Measurements from ENCODE around the gene TNFRSF11A. TPM values are rescaled to one million over a fixed set of nuclear protein-coding genes. Genes with fewer than 3 reads are reported as not detected.

TNFRSF11A gene
- total RNA-seq, 1 experiment from 2014 or later = 6.3 TPM

GRCh38 chr18:62418258-62418657, 93.1 kb downstream of the TNFRSF11A start:
- no peak overlapping the region for H3K27ac ChIP-seq
- no TSS peak for BruUV-seq (replicated peaks)
- no peaks in the 10 kb centered on the region for H3K36me3 ChIP-seq (ENCODE audit: low read depth)
- no peak overlapping the region for H3K4me3 ChIP-seq
- H3K27me3 ChIP-seq (ENCODE audit: insufficient read depth, low read depth) = no peaks in the 10 kb centered on the region
- TF ChIP-seq EZH2 (IDR thresholded peaks at IDR 0.05; ENCODE audit: low read depth) = no peak
- TF ChIP-seq, protein P1, sequence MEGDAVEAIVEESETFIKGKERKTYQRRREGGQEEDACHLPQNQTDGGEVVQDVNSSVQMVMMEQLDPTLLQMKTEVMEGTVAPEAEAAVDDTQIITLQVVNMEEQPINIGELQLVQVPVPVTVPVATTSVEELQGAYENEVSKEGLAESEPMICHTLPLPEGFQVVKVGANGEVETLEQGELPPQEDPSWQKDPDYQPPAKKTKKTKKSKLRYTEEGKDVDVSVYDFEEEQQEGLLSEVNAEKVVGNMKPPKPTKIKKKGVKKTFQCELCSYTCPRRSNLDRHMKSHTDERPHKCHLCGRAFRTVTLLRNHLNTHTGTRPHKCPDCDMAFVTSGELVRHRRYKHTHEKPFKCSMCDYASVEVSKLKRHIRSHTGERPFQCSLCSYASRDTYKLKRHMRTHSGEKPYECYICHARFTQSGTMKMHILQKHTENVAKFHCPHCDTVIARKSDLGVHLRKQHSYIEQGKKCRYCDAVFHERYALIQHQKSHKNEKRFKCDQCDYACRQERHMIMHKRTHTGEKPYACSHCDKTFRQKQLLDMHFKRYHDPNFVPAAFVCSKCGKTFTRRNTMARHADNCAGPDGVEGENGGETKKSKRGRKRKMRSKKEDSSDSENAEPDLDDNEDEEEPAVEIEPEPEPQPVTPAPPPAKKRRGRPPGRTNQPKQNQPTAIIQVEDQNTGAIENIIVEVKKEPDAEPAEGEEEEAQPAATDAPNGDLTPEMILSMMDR (conservative IDR thresholded peaks at IDR 0.05) = no peak
- peaks cover 13% of the 10 kb centered on the region; the same call in 1 of the 2 replicates for H3F3A ChIP-seq (ENCODE audit: insufficient read depth, low read depth)
- H4K20me1 ChIP-seq (ENCODE audit: insufficient read depth) = no peaks in the 10 kb centered on the region
- no peaks in the 10 kb centered on the region for H3K79me2 ChIP-seq (ENCODE audit: low read depth)
- H3K4me2 ChIP-seq = no peak overlapping the region
- H2AFZ ChIP-seq = no peak overlapping the region
- POLR2A ChIA-PET (ENCODE audit: unreplicated experiment) = no interaction called here
- no peaks in the 10 kb centered on the region for H3K9me2 ChIP-seq (ENCODE audit: insufficient read depth)
- intact Hi-C loops (cut with micrococcal nuclease; ENCODE audit: unreplicated experiment) = no loop called here
- no peaks in the 10 kb centered on the region for H3K9me3 ChIP-seq (ENCODE audit: insufficient read depth, low read depth)
- CTCF ChIA-PET = no interaction called here
- peaks cover 18% of the 10 kb centered on the region for H3K4me1 ChIP-seq (replicated peaks; ENCODE audit: insufficient read depth)
- DNase-seq = no peak

DNA sequence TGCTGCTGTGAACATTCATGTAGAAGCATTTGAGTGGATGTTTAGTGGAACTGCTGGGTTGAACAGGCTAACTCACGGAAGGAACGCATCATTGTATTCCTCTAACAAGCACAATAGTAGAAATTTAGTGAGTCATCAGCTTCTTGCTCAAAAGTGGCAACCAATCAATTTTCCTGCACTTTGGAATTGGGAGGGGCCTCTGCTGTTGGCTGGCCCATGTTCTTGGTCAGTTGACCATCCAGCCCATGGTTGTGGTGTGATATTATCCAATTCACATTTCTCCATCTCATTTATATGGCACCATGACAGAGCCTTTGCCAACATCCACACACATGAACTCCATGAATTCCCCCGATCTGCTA, 95.0 kb downstream of the TNFRSF11A start:
- H2AFZ ChIP-seq = peak overlapping the region; percentile 81; the same call in 1 of the 2 replicates
- CTCF ChIA-PET = interaction anchor here (1.0 to 1.2 kb wide), 2 partner anchors 17 to 95 kb away, joined by 3 to 4 read pairs; partner anchors contain the start of gene TNFRSF11A
- no peaks in the 10 kb centered on the region for H3K9me3 ChIP-seq (ENCODE audit: insufficient read depth, low read depth)
- H3K27me3 ChIP-seq (ENCODE audit: insufficient read depth, low read depth) = no peaks in the 10 kb centered on the region
- POLR2A ChIA-PET (ENCODE audit: unreplicated experiment) = interaction anchor here (0.6 kb wide), 3 partner anchors 87 to 551 kb away, joined by 3 to 4 read pairs (median 4); no protein-coding TSS in a partner anchor
- intact Hi-C loops (cut with micrococcal nuclease; ENCODE audit: unreplicated experiment) = loop anchor here (2.0 kb wide), 1 partner anchor 91 kb away; no protein-coding TSS in a partner anchor
- no peak for DNase-seq
- peak overlapping the region; percentile 34; the same call in 1 of the 2 replicates for H3K4me3 ChIP-seq
- H3K4me2 ChIP-seq = peak overlapping the region; percentile 70
- H3K79me2 ChIP-seq (ENCODE audit: low read depth) = no peaks in the 10 kb centered on the region
- TF ChIP-seq, protein P1 (conservative IDR thresholded peaks at IDR 0.05) = no peak
- BruUV-seq (replicated peaks) = TSS peak; percentile 72
- peaks cover 13% of the 10 kb centered on the region; the same call in 1 of the 2 replicates for H3F3A ChIP-seq (ENCODE audit: insufficient read depth, low read depth)
- H3K9me2 ChIP-seq (ENCODE audit: insufficient read depth) = no peaks in the 10 kb centered on the region
- H3K27ac ChIP-seq = peak overlapping the region; percentile 82
- peaks cover 21% of the 10 kb centered on the region for H3K4me1 ChIP-seq (replicated peaks; ENCODE audit: insufficient read depth)
- no peaks in the 10 kb centered on the region for H3K36me3 ChIP-seq (ENCODE audit: low read depth)
- H4K20me1 ChIP-seq (ENCODE audit: insufficient read depth) = no peaks in the 10 kb centered on the region

DNA sequence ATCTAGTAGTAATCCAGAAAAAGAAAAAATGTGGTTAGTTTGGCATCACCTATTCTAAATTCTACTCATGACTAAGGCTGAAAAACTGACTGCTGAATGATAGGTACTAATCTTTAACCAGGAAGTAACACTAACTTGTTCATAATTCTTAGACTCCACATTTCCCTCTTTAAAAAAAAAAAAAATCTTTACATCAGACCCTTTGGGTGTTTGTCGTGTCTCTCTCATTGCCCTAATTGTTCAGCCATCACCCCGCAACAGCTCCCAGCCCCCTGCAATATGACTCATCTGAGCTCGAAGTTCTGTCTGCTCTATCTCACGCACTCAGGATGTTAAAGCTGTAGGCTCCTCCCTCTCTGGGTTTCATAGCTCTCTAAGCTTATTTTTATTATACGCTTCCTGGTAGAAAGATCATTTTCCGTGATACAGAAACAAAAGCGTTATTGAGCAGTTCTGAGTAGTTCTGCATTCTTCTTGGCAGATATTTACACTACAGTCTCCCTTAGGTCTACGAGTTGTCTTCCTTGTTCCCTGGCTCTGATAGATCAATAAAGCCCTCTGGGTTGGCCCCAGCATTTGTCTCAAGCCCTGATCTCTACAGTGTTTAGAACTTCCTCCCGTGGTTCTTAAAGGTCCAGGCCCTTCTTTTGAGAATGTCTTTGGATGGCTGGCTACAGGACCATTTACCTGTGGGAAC, 95.6 kb downstream of the TNFRSF11A start:
- H3K36me3 ChIP-seq (ENCODE audit: low read depth) = no peaks in the 10 kb centered on the region
- H3K4me2 ChIP-seq = peak overlapping the region; percentile 70
- H4K20me1 ChIP-seq (ENCODE audit: insufficient read depth) = no peaks in the 10 kb centered on the region
- TSS peak; percentile 83 for BruUV-seq (replicated peaks)
- H2AFZ ChIP-seq = peak overlapping the region; percentile 81
- H3K27ac ChIP-seq = peak overlapping the region; percentile 82
- H3K9me2 ChIP-seq (ENCODE audit: insufficient read depth) = no peaks in the 10 kb centered on the region
- no peaks in the 10 kb centered on the region for H3K27me3 ChIP-seq (ENCODE audit: insufficient read depth, low read depth)
- DNase-seq = peak; percentile 37 to 93
- CTCF ChIA-PET = interaction anchor here (1.0 to 1.2 kb wide), 2 partner anchors 17 to 95 kb away, joined by 3 to 4 read pairs; partner anchors contain the start of gene TNFRSF11A
- intact Hi-C loops (cut with micrococcal nuclease; ENCODE audit: unreplicated experiment) = loop anchor here (2.0 kb wide), 1 partner anchor 92 kb away; no protein-coding TSS in a partner anchor
- H3K4me1 ChIP-seq (replicated peaks; ENCODE audit: insufficient read depth) = peaks cover 24% of the 10 kb centered on the region
- no peaks in the 10 kb centered on the region for H3K79me2 ChIP-seq (ENCODE audit: low read depth)
- H3K4me3 ChIP-seq = peak overlapping the region; percentile 34; the same call in 1 of the 2 replicates
- POLR2A ChIA-PET (ENCODE audit: unreplicated experiment) = interaction anchor here (0.6 kb wide), 2 partner anchors 86 to 95 kb away, joined by 3 to 4 read pairs; no protein-coding TSS in a partner anchor
- TF ChIP-seq EZH2 (IDR thresholded peaks at IDR 0.05; ENCODE audit: low read depth) = no peak
- TF ChIP-seq, protein P1 (conservative IDR thresholded peaks at IDR 0.05) = no peak
- H3K9me3 ChIP-seq (ENCODE audit: insufficient read depth, low read depth) = no peaks in the 10 kb centered on the region
- peaks cover 13% of the 10 kb centered on the region; the same call in 1 of the 2 replicates for H3F3A ChIP-seq (ENCODE audit: insufficient read depth, low read depth)
